GM12878 (cell line): Measurements from ENCODE around the gene THAP11. TPM values are rescaled to one million over a fixed set of nuclear protein-coding genes. Genes with fewer than 3 reads are reported as not detected.

Source experiments
- ATAC-seq: fragments of 200-7000 bp; cut with Tn5 transposase; 3 replicates; pipeline ENCODE4 v1.9.1; 2020; ENCODE audit warnings: mild to moderate bottlenecking, moderate library complexity
- BruUV-seq: library from RNA; stranded (reverse); fragments of 400-500 nt; replicated peaks from 2 replicates; lab custom pipeline; 2021; lab: Mats Ljungman, UMichigan
- CTCF ChIA-PET: fragments of 300-600 bp; sonication (Branson Sonifier 250); formaldehyde crosslinking; extraction: SDS; loops from one replicate; lab custom pipeline; 2021; ENCODE audit warnings: inconsistent platforms; lab: Yijun Ruan, JAX
- POLR2A ChIA-PET: fragments of 350-600 bp; formaldehyde crosslinking; extraction: SDS; loops from one replicate; lab custom pipeline; 2021; ENCODE audit warnings: inconsistent platforms; lab: Charles Lee
- RAD21 ChIA-PET: fragments of 300-600 bp; sonication (Branson Sonifier 250); formaldehyde crosslinking; loops from one replicate; lab custom pipeline; 2023; ENCODE audit warnings: antibody characterized with exemption; ENCODE audit not compliant: unreplicated experiment; lab: Charles Lee
- SMC1A ChIA-PET: fragments of 300-600 bp; sonication (Branson Sonifier 250); formaldehyde crosslinking; loops from one replicate; lab custom pipeline; 2023; ENCODE audit not compliant: unreplicated experiment, uncharacterized antibody; lab: Charles Lee
- DNase-seq: peaks from one replicate; pipeline ENCODE4 v3.0.0-alpha.2; 2011; ENCODE audit warnings: low read depth, low spot score
- FAIRE-seq: peaks from 3 replicates; lab custom pipeline; 2011; peaks lifted over from hg19 to GRCh38; lab: Jason Lieb, UNC
- H2AFZ ChIP-seq: 2 replicates; pipeline ENCODE4 v1.6.0; 2011; ENCODE audit warnings: low read depth, low read length, control low read depth; ENCODE audit not compliant: control insufficient read depth
- H3K27ac ChIP-seq: 2 replicates; pipeline ENCODE4 v1.5.1; 2011; ENCODE audit warnings: control low read depth; ENCODE audit not compliant: control insufficient read depth, insufficient read depth
- H3K27me3 ChIP-seq, 2 experiments: replicated peaks in 1 of 2; 2 replicates each; pipeline versions ENCODE4 v1.6.0 to v1.6.1; 2011; ENCODE audit warnings: low read length in 1 of 2; ENCODE audit not compliant: control insufficient read depth in 2 of 2, insufficient read depth in 2 of 2
- H3K36me3 ChIP-seq, 2 experiments: 2 replicates each; pipeline ENCODE4 v1.5.1; 2011; ENCODE audit warnings: low read length in 1 of 2; ENCODE audit not compliant: control insufficient read depth in 2 of 2, insufficient read depth in 2 of 2
- H3K4me1 ChIP-seq: 2 replicates; pipeline ENCODE4 v1.6.1; 2011; ENCODE audit warnings: mild to moderate bottlenecking, low read length, moderate library complexity, mixed read lengths; ENCODE audit not compliant: control insufficient read depth, insufficient read depth
- H3K4me2 ChIP-seq: 2 replicates; pipeline ENCODE4 v1.6.0; 2011; ENCODE audit warnings: control low read depth; ENCODE audit not compliant: control insufficient read depth, insufficient read depth
- H3K4me3 ChIP-seq: fragments of 200-600 bp; sonication (generic); 2 replicates; pipeline ENCODE4 v1.5.1; 2016
- H3K79me2 ChIP-seq: 2 replicates; pipeline ENCODE4 v1.6.0; 2011; ENCODE audit warnings: low read length; ENCODE audit not compliant: control insufficient read depth, insufficient read depth
- H3K9ac ChIP-seq: 2 replicates; pipeline ENCODE4 v1.8.0; 2011; ENCODE audit warnings: low read length, control low read depth, mixed read lengths; ENCODE audit not compliant: control insufficient read depth, insufficient read depth
- H3K9me3 ChIP-seq: replicated peaks from 3 replicates; pipeline ENCODE4 v1.5.1; 2011; ENCODE audit warnings: mild to moderate bottlenecking, low read length; ENCODE audit not compliant: control insufficient read depth, insufficient read depth
- H4K20me1 ChIP-seq: 2 replicates; pipeline ENCODE4 v1.6.0; 2011; ENCODE audit not compliant: control insufficient read depth, insufficient read depth
- BHLHE40 ChIP-seq, 2 experiments: fragments of 450-650 bp in 1 of 2; IDR thresholded peaks; 2 replicates each; pipeline ENCODE4 v1.6.1; 2011 to 2017; ENCODE audit warnings: low read depth in 2 of 2, borderline replicate concordance in 1 of 2, improper control_type of control experiment in 1 of 2, low read length in 1 of 2, mild to moderate bottlenecking in 1 of 2
- BMI1 ChIP-seq: fragments of 450-650 bp; IDR thresholded peaks from 2 replicates; pipeline ENCODE4 v1.6.1; 2016; ENCODE audit warnings: mild to moderate bottlenecking, moderate library complexity, borderline replicate concordance
- CEBPB ChIP-seq, 2 experiments: fragments of 150-350 bp in 1 of 2; IDR thresholded peaks; 2 replicates each; pipeline ENCODE4 v1.6.1; 2012 to 2014; ENCODE audit warnings: low read depth in 2 of 2, low read length in 2 of 2, borderline replicate concordance in 1 of 2, inconsistent platforms in 1 of 2
- FOS ChIP-seq: IDR thresholded peaks from 3 replicates; pipeline ENCODE4 v1.6.1; 2011; ENCODE audit warnings: borderline replicate concordance; ENCODE audit not compliant: insufficient read length; ENCODE audit errors: extremely low read depth
- MXI1 ChIP-seq: fragments of 150-350 bp; IDR thresholded peaks from 2 replicates; pipeline ENCODE4 v1.6.1; 2011; ENCODE audit warnings: low read depth, mild to moderate bottlenecking, inconsistent platforms, low read length, improper control_type of control experiment
- WGBS: methylation state at CpG from one replicate; pipeline ENCODE4 v1.1.6; 2016; ENCODE audit warnings: low lambda C conversion rate; ENCODE audit not compliant: insufficient replicate concordance, insufficient coverage; ENCODE audit errors: missing lambda C conversion rate; 5-methylcytosine and 5-hydroxymethylcytosine counted together
- in situ Hi-C: fragments of 300-500 bp; cut with MboI; formaldehyde crosslinking; loops from 9 replicates; pipeline ENCODE4 v1.14.3; 2018; ENCODE audit warnings: mixed read lengths
- intact Hi-C: fragments of 100-400 bp; cut with micrococcal nuclease; formaldehyde crosslinking; loops from one replicate; pipeline ENCODE4 v1.14.2; 2022; ENCODE audit not compliant: unreplicated experiment
- polyA plus RNA-seq, 11 experiments: library from polyadenylated mRNA; depleted of rRNA in 4 of 11; unstranded in 6 of 11; stranded (reverse) in 5 of 11; fragments of >200 nt; fragmentation: Nextera tagmentation in 4 of 11; fragmentation: Illumina TruSeq in 1 of 11; extraction: Ambion mirVana in 4 of 11; extraction: Trizol in 1 of 11; gene quantifications; 1 replicate in 1 of 11; 2 replicates in 10 of 11; pipeline versions ENCODE4 v1.2.1 to v1.2.3, GENCODE V29; 2011 to 2016; ENCODE audit warnings: inconsistent platforms in 2 of 11, missing spikeins in 2 of 11, low read depth in 1 of 11
- total RNA-seq, 4 experiments: library from RNA; depleted of rRNA in 3 of 4; stranded (reverse); fragments of >200 nt in 3 of 4; fragmentation: Illumina TruSeq in 1 of 4; extraction: Trizol in 1 of 4; gene quantifications; 2 replicates each; pipeline versions ENCODE4 v1.2.1 to v1.2.3, GENCODE V29; 2013 to 2021
- TF ChIP-seq, protein P1 (sequence below): fragments of 450-650 bp; IDR thresholded peaks from 2 replicates; pipeline ENCODE4 v1.6.1; 2017; ENCODE audit warnings: mild to moderate bottlenecking, moderate library complexity
- TF ChIP-seq, protein P2 (sequence below): fragments of 450-650 bp; IDR thresholded peaks from 2 replicates; pipeline ENCODE4 v1.6.1; 2017; ENCODE audit warnings: mild to moderate bottlenecking, low read depth, inconsistent platforms; ENCODE audit not compliant: poor library complexity, severe bottlenecking

The THAP11 gene
- total and polyA plus RNA-seq, 10 of the 15 experiments (the other 5 are each of a cell fraction or from before 2014, with no cell fraction given): 2.5 to 36.7 (median 21.4) TPM

DNA sequence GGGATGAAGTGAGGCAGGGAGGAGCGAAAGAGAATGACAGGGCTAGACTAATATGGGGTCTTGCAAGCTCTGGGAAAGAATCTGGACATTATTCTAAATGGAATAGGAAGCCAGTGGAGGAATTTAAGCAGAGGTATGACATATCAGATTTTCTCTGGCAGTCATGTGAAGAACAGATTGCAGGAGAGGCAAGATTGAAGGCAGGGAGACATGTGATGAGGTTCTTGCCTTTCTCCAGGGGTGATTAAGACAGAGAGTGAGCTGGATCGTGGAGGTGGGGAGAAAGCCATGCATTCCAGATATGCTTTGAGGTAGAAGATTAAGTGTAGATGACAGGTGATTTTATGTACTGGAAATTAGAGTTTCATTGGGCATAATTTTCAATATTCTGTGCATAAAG is 4.3 kb upstream of the THAP11 start:
- H3K4me2 ChIP-seq: no peak overlapping the region
- no peaks in the 10 kb centered on the region for H4K20me1 ChIP-seq
- POLR2A ChIA-PET: interaction anchor here (0.7 kb wide), 1 partner anchor 24 kb away, joined by 3 read pairs; no protein-coding TSS in a partner anchor
- DNase-seq (no peak), FAIRE-seq (no peak), ATAC-seq (no peak)
- no peak overlapping the region for H3K9ac ChIP-seq
- SMC1A ChIA-PET: interaction anchor here (0.6 kb wide), 1 partner anchor 70 kb away, joined by 3 read pairs; no protein-coding TSS in a partner anchor
- CTCF ChIA-PET: no interaction called here
- RAD21 ChIA-PET: interaction anchor here (0.6 to 0.9 kb wide), 2 partner anchors 28 to 284 kb away, joined by 3 read pairs; no protein-coding TSS in a partner anchor
- H3K4me3 ChIP-seq: no peak overlapping the region
- H3K27me3 ChIP-seq: no peaks in the 10 kb centered on the region
- peaks cover 7% of the 10 kb centered on the region; the same call in 1 of the 2 replicates for H3K4me1 ChIP-seq
- no peaks in the 10 kb centered on the region for H3K9me3 ChIP-seq
- H2AFZ ChIP-seq: no peak overlapping the region
- H3K27ac ChIP-seq: no peak overlapping the region
- WGBS: 14% methylated on average over 2 of the region's 2 CpGs
- H3K79me2 ChIP-seq: peaks cover 12% of the 10 kb centered on the region
- BruUV-seq: no TSS peak
- TF ChIP-seq BMI1 (no peak), BHLHE40 (IDR thresholded peaks at IDR 0.05; ENCODE audit: borderline replicate concordance in 1 of 2, low read depth in 2 of 2, low read length in 1 of 2) (no peak), CEBPB (IDR thresholded peaks at IDR 0.05; ENCODE audit: borderline replicate concordance in 1 of 2, low read depth in 2 of 2, low read length in 2 of 2) (no peak), MXI1 (no peak)
- intact Hi-C loops (no loop called here), in situ Hi-C loops (no loop called here)
- no peaks in the 10 kb centered on the region for H3K36me3 ChIP-seq

DNA sequence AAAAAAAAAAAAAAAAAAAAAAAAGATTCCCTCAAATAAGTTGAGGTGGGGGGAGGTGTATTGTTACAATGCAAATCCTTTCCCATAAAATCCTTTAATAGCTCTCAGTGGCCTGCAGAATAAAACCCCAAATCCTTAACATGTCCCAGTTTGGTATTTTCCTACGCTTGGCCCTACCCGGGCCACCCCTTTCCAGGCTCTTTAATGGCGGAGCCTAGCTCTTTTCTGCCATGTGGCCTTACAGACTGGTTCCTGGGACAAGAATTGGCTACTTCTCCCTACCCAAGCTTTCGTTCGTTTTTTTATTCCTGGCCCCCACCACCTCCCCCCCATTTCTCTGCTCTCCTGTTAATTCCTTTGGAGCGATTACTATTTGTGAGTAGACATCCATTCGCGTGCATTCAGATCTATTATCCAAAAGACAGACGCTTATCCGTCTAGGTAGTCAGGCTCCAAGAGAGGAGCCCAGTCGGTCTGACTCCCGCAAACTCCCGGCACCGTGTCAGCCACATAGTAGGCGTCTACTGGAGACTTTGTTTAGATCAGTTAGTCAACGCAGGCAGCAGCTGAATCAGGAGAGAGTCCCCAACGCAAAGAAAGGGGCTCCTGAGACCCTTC is 813 bp upstream of the THAP11 start:
- no TSS peak for BruUV-seq
- Histone ChIP-seq H3K27ac (no peak overlapping the region), H3K4me1 (peaks cover 23% of the 10 kb centered on the region), H3K9me3 (no peaks in the 10 kb centered on the region), H3K4me2 (peak overlapping the region; percentile 93), H3K4me3 (peak overlapping the region; percentile 96; the same call in 1 of the 2 replicates), H3K9ac (peak overlapping the region; percentile 91; the same call in 1 of the 2 replicates), H3K79me2 (peaks cover 30% of the 10 kb centered on the region), H3K27me3 (no peaks in the 10 kb centered on the region), H2AFZ (peak overlapping the region; percentile 100), H4K20me1 (no peaks in the 10 kb centered on the region), H3K36me3 (peaks cover 0 to 4% of the 10 kb centered on the region in 2 experiments; a peak in 1 of 4 replicates)
- ChIA-PET POLR2A (interaction anchor here (0.6 to 0.7 kb wide), 2 partner anchors 23 to 276 kb away, joined by 3 read pairs; no protein-coding TSS in a partner anchor), SMC1A (no interaction called here), RAD21 (interaction anchor here (0.7 to 1.1 kb wide), 3 partner anchors 92 to 387 kb away, joined by 3 to 4 read pairs (median 3); no protein-coding TSS in a partner anchor), CTCF (interaction anchor here (0.8 to 1.6 kb wide), 6 partner anchors 8 to 243 kb away, joined by 3 to 5 read pairs (median 4); partner anchors contain the start of gene PSMB10)
- no peak for ATAC-seq
- in situ Hi-C loops: no loop called here
- intact Hi-C loops: no loop called here
- 57% methylated on average over 17 of the region's 17 CpGs for WGBS
- no peak for DNase-seq
- no peak for FAIRE-seq
- no peak for TF ChIP-seq FOS
- TF ChIP-seq, protein P1, sequence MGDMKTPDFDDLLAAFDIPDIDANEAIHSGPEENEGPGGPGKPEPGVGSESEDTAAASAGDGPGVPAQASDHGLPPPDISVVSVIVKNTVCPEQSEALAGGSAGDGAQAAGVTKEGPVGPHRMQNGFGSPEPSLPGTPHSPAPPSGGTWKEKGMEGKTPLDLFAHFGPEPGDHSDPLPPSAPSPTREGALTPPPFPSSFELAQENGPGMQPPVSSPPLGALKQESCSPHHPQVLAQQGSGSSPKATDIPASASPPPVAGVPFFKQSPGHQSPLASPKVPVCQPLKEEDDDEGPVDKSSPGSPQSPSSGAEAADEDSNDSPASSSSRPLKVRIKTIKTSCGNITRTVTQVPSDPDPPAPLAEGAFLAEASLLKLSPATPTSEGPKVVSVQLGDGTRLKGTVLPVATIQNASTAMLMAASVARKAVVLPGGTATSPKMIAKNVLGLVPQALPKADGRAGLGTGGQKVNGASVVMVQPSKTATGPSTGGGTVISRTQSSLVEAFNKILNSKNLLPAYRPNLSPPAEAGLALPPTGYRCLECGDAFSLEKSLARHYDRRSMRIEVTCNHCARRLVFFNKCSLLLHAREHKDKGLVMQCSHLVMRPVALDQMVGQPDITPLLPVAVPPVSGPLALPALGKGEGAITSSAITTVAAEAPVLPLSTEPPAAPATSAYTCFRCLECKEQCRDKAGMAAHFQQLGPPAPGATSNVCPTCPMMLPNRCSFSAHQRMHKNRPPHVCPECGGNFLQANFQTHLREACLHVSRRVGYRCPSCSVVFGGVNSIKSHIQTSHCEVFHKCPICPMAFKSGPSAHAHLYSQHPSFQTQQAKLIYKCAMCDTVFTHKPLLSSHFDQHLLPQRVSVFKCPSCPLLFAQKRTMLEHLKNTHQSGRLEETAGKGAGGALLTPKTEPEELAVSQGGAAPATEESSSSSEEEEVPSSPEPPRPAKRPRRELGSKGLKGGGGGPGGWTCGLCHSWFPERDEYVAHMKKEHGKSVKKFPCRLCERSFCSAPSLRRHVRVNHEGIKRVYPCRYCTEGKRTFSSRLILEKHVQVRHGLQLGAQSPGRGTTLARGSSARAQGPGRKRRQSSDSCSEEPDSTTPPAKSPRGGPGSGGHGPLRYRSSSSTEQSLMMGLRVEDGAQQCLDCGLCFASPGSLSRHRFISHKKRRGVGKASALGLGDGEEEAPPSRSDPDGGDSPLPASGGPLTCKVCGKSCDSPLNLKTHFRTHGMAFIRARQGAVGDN: 0 out of 2 replicates have a peak, but pooled peaks have one; percentile 10
- TF ChIP-seq, protein P2, sequence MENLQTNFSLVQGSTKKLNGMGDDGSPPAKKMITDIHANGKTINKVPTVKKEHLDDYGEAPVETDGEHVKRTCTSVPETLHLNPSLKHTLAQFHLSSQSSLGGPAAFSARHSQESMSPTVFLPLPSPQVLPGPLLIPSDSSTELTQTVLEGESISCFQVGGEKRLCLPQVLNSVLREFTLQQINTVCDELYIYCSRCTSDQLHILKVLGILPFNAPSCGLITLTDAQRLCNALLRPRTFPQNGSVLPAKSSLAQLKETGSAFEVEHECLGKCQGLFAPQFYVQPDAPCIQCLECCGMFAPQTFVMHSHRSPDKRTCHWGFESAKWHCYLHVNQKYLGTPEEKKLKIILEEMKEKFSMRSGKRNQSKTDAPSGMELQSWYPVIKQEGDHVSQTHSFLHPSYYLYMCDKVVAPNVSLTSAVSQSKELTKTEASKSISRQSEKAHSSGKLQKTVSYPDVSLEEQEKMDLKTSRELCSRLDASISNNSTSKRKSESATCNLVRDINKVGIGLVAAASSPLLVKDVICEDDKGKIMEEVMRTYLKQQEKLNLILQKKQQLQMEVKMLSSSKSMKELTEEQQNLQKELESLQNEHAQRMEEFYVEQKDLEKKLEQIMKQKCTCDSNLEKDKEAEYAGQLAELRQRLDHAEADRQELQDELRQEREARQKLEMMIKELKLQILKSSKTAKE: no peak
